Activated CD4-positive, alpha-beta T cell treated with anti-CD3 and anti-CD28 coated beads, Interleukin-2, Interleukin-4, amounts not matched to agents 100 ng/mL and 50 ng/mL, durations not matched to agents 16 hours and 8 hours (primary cell): Measurements from ENCODE around the gene MAGI1.

Experiments
- DNase-seq: peaks from one replicate; pipeline ENCODE4 v3.0.0-alpha.2; 2020; ENCODE audit warnings: low spot score

The MAGI1 gene

GRCh38 chr3:65409176-65409569 is 629.5 kb downstream of the MAGI1 start:
- DNase-seq: no peak

- no peak for DNase-seq
Observed at GRCh38 chr3:65408531-65409175, 630.1 kb downstream of the MAGI1 start.

GRCh38 chr3:65406470-65406869 is 632.2 kb downstream of the MAGI1 start:
- no peak for DNase-seq

GRCh38 chr3:65402597-65402996 is 636.1 kb downstream of the MAGI1 start:
- DNase-seq: no peak

- DNase-seq: no peak
Observed at GRCh38 chr3:65401359-65402305, 637.1 kb downstream of the MAGI1 start.

- DNase-seq: no peak
Observed at GRCh38 chr3:65400899-65401298, 637.8 kb downstream of the MAGI1 start.

- DNase-seq: no peak
Observed at GRCh38 chr3:65398953-65399352, 639.8 kb downstream of the MAGI1 start.

- no peak for DNase-seq
Observed at GRCh38 chr3:65396078-65396477, 642.6 kb downstream of the MAGI1 start.

GRCh38 chr3:65391068-65391467 is 647.6 kb downstream of the MAGI1 start:
- DNase-seq: no peak

GRCh38 chr3:65385805-65386204 is 652.9 kb downstream of the MAGI1 start:
- no peak for DNase-seq

GRCh38 chr3:65381496-65382010 is 657.2 kb downstream of the MAGI1 start:
- no peak for DNase-seq

- DNase-seq: no peak
Observed at GRCh38 chr3:65379223-65379622, 659.5 kb downstream of the MAGI1 start.

- no peak for DNase-seq
Observed at GRCh38 chr3:65377637-65378036, 661.1 kb downstream of the MAGI1 start.

GRCh38 chr3:65376426-65376825 is 662.3 kb downstream of the MAGI1 start:
- DNase-seq: no peak

GRCh38 chr3:65371053-65371452 is 667.7 kb downstream of the MAGI1 start:
- DNase-seq: no peak

GRCh38 chr3:65368866-65369265 is 669.9 kb downstream of the MAGI1 start:
- no peak for DNase-seq

GRCh38 chr3:65362688-65363087 is 676.0 kb downstream of the MAGI1 start:
- no peak for DNase-seq

GRCh38 chr3:65361448-65361847 is 677.3 kb downstream of the MAGI1 start:
- no peak for DNase-seq

- DNase-seq: no peak
Observed at GRCh38 chr3:65356331-65357248, 682.1 kb downstream of the MAGI1 start.

GRCh38 chr3:65354880-65355279 is 683.8 kb downstream of the MAGI1 start:
- DNase-seq: no peak

GRCh38 chr3:65352951-65353350 is 685.8 kb downstream of the MAGI1 start:
- DNase-seq: no peak

GRCh38 chr3:65351753-65352152 is 687.0 kb downstream of the MAGI1 start:
- DNase-seq: no peak
